Gastrocnemius medialis (tissue), 4 donors: Measurements from ENCODE around the gene KRT73.

Source experiments
- CTCF ChIP-seq, 5 experiments: fragments of 450-650 bp in 3 of 5; fragments of 200-600 bp in 2 of 5; sonication (generic) in 2 of 5; IDR thresholded peaks in 4 of 5; conservative IDR thresholded peaks in 1 of 5; 1 replicate in 4 of 5; 2 replicates in 1 of 5; pipeline ENCODE4 v1.5.1; 2016 to 2019; ENCODE audit warnings: antibody characterized with exemption in 5 of 5, mild to moderate bottlenecking in 3 of 5, moderate library complexity in 3 of 5
- POLR2A ChIP-seq, 2 donors: fragments of 450-650 bp; IDR thresholded peaks; one replicate each; pipeline ENCODE4 v1.6.1; 2017; ENCODE audit warnings: antibody characterized with exemption in 2 of 2, mild to moderate bottlenecking in 2 of 2, moderate library complexity in 2 of 2

- TF ChIP-seq CTCF (IDR thresholded peaks at IDR 0.05 in 4 of 5, conservative IDR thresholded peaks at IDR 0.05 in 1 of 5) (no peak), POLR2A (IDR thresholded peaks at IDR 0.05) (no peak)
These were observed 16.1 kb upstream of the KRT73 start for GRCh38 chr12:52634266-52635056.
